PFSK-1 (cell line): Measurements from ENCODE around the gene TNNC2.

Experiments used
- FOXP2 ChIP-seq: optimal IDR thresholded peaks from 2 replicates; pipeline ENCODE3; 2011; ENCODE audit warnings: borderline replicate concordance, control low read depth, inconsistent platforms; ENCODE audit not compliant: insufficient read depth; ENCODE audit errors: extremely low read length, extremely low read depth
- POLR2AphosphoS5 ChIP-seq: IDR thresholded peaks from 2 replicates; pipeline ENCODE4 v1.6.1; 2012; ENCODE audit warnings: low read depth, mild to moderate bottlenecking, control low read depth, low read length, moderate library complexity
- SIN3A ChIP-seq: IDR thresholded peaks from 2 replicates; pipeline ENCODE4 v1.6.1; 2012; ENCODE audit warnings: mild to moderate bottlenecking, low read length, moderate library complexity, borderline replicate concordance; ENCODE audit not compliant: insufficient read depth
- TAF1 ChIP-seq: IDR thresholded peaks from 2 replicates; pipeline ENCODE4 v1.6.1; 2012; ENCODE audit warnings: low read length, control low read depth, borderline replicate concordance; ENCODE audit not compliant: insufficient read depth
- TF ChIP-seq, protein P1 (sequence below), 2 experiments: IDR thresholded peaks; 2 replicates each; pipeline versions ENCODE4 v1.6.1 to v1.8.0; 2011 to 2012; ENCODE audit warnings: low read depth in 2 of 2, low read length in 2 of 2, control low read depth in 1 of 2, inconsistent platforms in 1 of 2, mild to moderate bottlenecking in 1 of 2, moderate library complexity in 1 of 2; ENCODE audit not compliant: insufficient read depth in 1 of 2

The TNNC2 gene

GRCh38 chr20:45788351-45788750 is 38.8 kb downstream of the TNNC2 start:
- no peak for TF ChIP-seq POLR2AphosphoS5
- no peak for TF ChIP-seq TAF1
- TF ChIP-seq SIN3A, result no peak
- TF ChIP-seq, protein P1, sequence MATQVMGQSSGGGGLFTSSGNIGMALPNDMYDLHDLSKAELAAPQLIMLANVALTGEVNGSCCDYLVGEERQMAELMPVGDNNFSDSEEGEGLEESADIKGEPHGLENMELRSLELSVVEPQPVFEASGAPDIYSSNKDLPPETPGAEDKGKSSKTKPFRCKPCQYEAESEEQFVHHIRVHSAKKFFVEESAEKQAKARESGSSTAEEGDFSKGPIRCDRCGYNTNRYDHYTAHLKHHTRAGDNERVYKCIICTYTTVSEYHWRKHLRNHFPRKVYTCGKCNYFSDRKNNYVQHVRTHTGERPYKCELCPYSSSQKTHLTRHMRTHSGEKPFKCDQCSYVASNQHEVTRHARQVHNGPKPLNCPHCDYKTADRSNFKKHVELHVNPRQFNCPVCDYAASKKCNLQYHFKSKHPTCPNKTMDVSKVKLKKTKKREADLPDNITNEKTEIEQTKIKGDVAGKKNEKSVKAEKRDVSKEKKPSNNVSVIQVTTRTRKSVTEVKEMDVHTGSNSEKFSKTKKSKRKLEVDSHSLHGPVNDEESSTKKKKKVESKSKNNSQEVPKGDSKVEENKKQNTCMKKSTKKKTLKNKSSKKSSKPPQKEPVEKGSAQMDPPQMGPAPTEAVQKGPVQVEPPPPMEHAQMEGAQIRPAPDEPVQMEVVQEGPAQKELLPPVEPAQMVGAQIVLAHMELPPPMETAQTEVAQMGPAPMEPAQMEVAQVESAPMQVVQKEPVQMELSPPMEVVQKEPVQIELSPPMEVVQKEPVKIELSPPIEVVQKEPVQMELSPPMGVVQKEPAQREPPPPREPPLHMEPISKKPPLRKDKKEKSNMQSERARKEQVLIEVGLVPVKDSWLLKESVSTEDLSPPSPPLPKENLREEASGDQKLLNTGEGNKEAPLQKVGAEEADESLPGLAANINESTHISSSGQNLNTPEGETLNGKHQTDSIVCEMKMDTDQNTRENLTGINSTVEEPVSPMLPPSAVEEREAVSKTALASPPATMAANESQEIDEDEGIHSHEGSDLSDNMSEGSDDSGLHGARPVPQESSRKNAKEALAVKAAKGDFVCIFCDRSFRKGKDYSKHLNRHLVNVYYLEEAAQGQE (IDR thresholded peaks at IDR 0.05; ENCODE audit: insufficient read depth in 1 of 2, low read depth in 2 of 2, low read length in 2 of 2), result no peak
- no peak for TF ChIP-seq FOXP2

GRCh38 chr20:45783656-45784294 is 43.3 kb downstream of the TNNC2 start:
- TF ChIP-seq TAF1, result no peak
- no peak for TF ChIP-seq FOXP2
- TF ChIP-seq, protein P1 (IDR thresholded peaks at IDR 0.05; ENCODE audit: insufficient read depth in 1 of 2, low read depth in 2 of 2, low read length in 2 of 2), result no peak
- no peak for TF ChIP-seq SIN3A
- no peak for TF ChIP-seq POLR2AphosphoS5

- TF ChIP-seq POLR2AphosphoS5 (no peak), FOXP2 (no peak), TAF1 (no peak), SIN3A (no peak)
- TF ChIP-seq, protein P1 (IDR thresholded peaks at IDR 0.05; ENCODE audit: insufficient read depth in 1 of 2, low read depth in 2 of 2, low read length in 2 of 2), result no peak
Measured at GRCh38 chr20:45782890-45783289, 44.2 kb downstream of the TNNC2 start.

DNA sequence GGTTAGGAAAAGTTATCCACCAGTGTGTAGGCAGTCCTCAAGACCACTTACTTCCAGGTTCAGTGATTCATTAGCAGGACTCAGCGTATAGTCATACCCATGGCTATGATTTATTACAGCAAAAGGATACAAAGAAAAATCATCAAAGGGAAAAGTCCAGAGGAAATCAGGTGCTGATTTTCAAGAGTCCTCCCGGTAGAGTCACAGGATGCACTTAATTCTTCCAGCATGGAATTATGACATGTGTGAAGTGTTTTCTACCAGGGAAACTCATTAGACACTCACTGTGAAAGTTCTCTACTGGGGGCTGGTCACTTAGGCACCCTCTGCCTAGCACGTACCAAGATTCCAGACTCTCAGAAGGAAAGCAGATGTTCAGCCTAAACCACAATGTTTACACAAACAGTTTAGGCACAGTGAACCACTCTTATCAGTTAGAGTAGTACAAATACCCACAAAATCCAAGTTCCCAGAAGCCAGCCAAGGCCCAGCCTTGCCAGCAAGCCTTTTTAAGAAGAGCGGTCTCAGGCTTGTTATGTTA is 45.7 kb downstream of the TNNC2 start:
- TF ChIP-seq, protein P1 (IDR thresholded peaks at IDR 0.05; ENCODE audit: insufficient read depth in 1 of 2, low read depth in 2 of 2, low read length in 2 of 2), result peak in 1 of 2 experiments; percentile 66; a peak in 1 of 4 replicates
- TF ChIP-seq POLR2AphosphoS5, result no peak

DNA sequence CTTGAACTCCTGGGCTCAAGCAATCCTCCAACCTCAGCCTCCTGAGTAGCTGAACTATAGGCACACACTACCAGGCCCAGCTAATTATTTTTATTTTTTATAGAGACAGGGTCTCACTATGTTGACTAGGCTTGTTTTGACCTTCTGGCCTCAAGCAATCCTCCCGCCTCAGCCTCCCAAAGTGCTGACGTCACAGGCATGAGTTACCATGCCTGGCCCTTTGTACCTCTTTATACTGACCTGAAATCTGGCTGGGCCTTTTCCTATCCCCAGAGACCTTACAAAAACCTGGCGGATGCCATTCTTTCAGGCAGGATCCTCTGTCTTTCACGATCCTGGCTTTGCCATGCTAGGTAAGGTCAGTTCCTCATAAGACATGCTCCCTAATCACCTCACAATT is 47.0 kb downstream of the TNNC2 start:
- no peak for TF ChIP-seq TAF1
- TF ChIP-seq, protein P1 (IDR thresholded peaks at IDR 0.05; ENCODE audit: insufficient read depth in 1 of 2, low read depth in 2 of 2, low read length in 2 of 2), result no peak
- no peak for TF ChIP-seq FOXP2
- no peak for TF ChIP-seq POLR2AphosphoS5
- TF ChIP-seq SIN3A, result no peak
